OCI-LY7 (cell line): ENCODE data around the gene MAMDC2. TPM values are rescaled to one million over a fixed set of nuclear protein-coding genes. Genes with fewer than 3 reads are reported as not detected.

Experiments used
- BruUV-seq: library from RNA; stranded (reverse); fragments of 400-500 nt; replicated peaks from 2 replicates; lab custom pipeline; 2021; lab: Mats Ljungman, UMichigan
- CTCF ChIA-PET: fragments of 300-600 bp; sonication (Branson Sonifier 250); formaldehyde crosslinking; loops from one replicate; lab custom pipeline; 2022; ENCODE audit warnings: antibody characterized with exemption; ENCODE audit not compliant: unreplicated experiment; lab: Charles Lee
- POLR2A ChIA-PET: fragments of 300-600 bp; sonication (Branson Sonifier 250); formaldehyde crosslinking; loops from one replicate; lab custom pipeline; 2022; ENCODE audit warnings: antibody characterized with exemption; lab: Charles Lee
- DNase-seq: peaks from one replicate; pipeline ENCODE4 v3.0.0-alpha.2; 2015; ENCODE audit warnings: low spot score
- H2AFZ ChIP-seq: fragments of 200-600 bp; sonication (generic), shearing (Covaris generic); 2 replicates; pipeline ENCODE4 v1.6.1; 2014; ENCODE audit warnings: mild to moderate bottlenecking, antibody characterized with exemption, low read length, moderate library complexity
- H3K27ac ChIP-seq: fragments of 200-600 bp; sonication (generic); 2 replicates; pipeline ENCODE4 v1.5.1; 2014; ENCODE audit warnings: mixed run types, low read depth, mild to moderate bottlenecking, moderate library complexity, low read length, inconsistent platforms; ENCODE audit not compliant: poor library complexity, severe bottlenecking
- H3K36me3 ChIP-seq: fragments of 200-600 bp; sonication (generic); 2 replicates; pipeline ENCODE4 v1.6.1; 2014; ENCODE audit warnings: mild to moderate bottlenecking, antibody characterized with exemption, low read length, moderate library complexity, mixed read lengths; ENCODE audit not compliant: insufficient read depth
- H3K4me1 ChIP-seq: fragments of 200-600 bp; sonication (generic); 2 replicates; pipeline ENCODE4 v1.5.1; 2014; ENCODE audit warnings: mild to moderate bottlenecking, low read length; ENCODE audit not compliant: insufficient read depth, poor library complexity, severe bottlenecking
- H3K4me2 ChIP-seq: fragments of 200-600 bp; sonication (generic); 2 replicates; pipeline ENCODE4 v1.6.1; 2014; ENCODE audit warnings: mild to moderate bottlenecking, low read length
- H3K4me3 ChIP-seq: fragments of 200-600 bp; sonication (generic); 2 replicates; pipeline ENCODE4 v1.5.1; 2014; ENCODE audit warnings: mild to moderate bottlenecking, low read depth, low read length; ENCODE audit not compliant: poor library complexity, severe bottlenecking
- H3K79me2 ChIP-seq: fragments of 200-600 bp; sonication (generic); 2 replicates; pipeline ENCODE4 v1.6.1; 2016; ENCODE audit warnings: low read depth, mild to moderate bottlenecking, low read length, moderate library complexity, mixed read lengths; ENCODE audit not compliant: insufficient read depth
- H3K9me2 ChIP-seq: fragments of 200-600 bp; sonication (generic); 2 replicates; pipeline ENCODE4 v1.6.1; 2016; ENCODE audit warnings: mild to moderate bottlenecking, low read length, mixed read lengths; ENCODE audit not compliant: insufficient read depth
- H3K9me3 ChIP-seq: fragments of 200-600 bp; sonication (generic); 2 replicates; pipeline ENCODE4 v1.6.1; 2014; ENCODE audit warnings: mild to moderate bottlenecking, mixed run types, low read length, mixed read lengths
- H4K20me1 ChIP-seq: fragments of 200-600 bp; sonication (generic); 2 replicates; pipeline ENCODE4 v1.6.1; 2014; ENCODE audit warnings: mild to moderate bottlenecking, antibody characterized with exemption, low read length, moderate library complexity, mixed read lengths; ENCODE audit not compliant: insufficient read depth
- CTCF ChIP-seq: fragments of 200-600 bp; sonication (generic); conservative IDR thresholded peaks from 2 replicates; pipeline ENCODE4 v1.5.1; 2014; ENCODE audit warnings: mild to moderate bottlenecking, antibody characterized with exemption, low read length, moderate library complexity, mixed read lengths
- EZH2phosphoT487 ChIP-seq: fragments of 200-600 bp; sonication (generic); IDR thresholded peaks from 2 replicates; pipeline ENCODE4 v1.6.1; 2018; ENCODE audit warnings: low read depth, borderline replicate concordance, mild to moderate bottlenecking, mixed run types, antibody characterized with exemption, low read length, moderate library complexity, mixed read lengths
- intact Hi-C: fragments of 100-400 bp; cut with micrococcal nuclease; formaldehyde crosslinking; loops from one replicate; pipeline ENCODE4 v1.10.0; 2022; ENCODE audit not compliant: unreplicated experiment
- total RNA-seq, 2 experiments: library from RNA; depleted of rRNA in 1 of 2; stranded (reverse); fragments of >200 nt in 1 of 2; shearing (Covaris generic) in 1 of 2; gene quantifications; 2 replicates each; pipeline ENCODE4 v1.2.3, GENCODE V29; 2014 to 2022

The MAMDC2 gene
- total RNA-seq, 2 experiments from 2014 or later: not detected

GRCh38 chr9:70127540-70128416, 84.1 kb downstream of the MAMDC2 start:
- no peaks in the 10 kb centered on the region for H3K9me3 ChIP-seq

GRCh38 chr9:70130266-70130665, 86.6 kb downstream of the MAMDC2 start:
- Histone ChIP-seq H3K4me3 (no peak overlapping the region), H3K4me1 (no peaks in the 10 kb centered on the region), H2AFZ (no peak overlapping the region), H3K9me3 (no peaks in the 10 kb centered on the region), H3K36me3 (no peaks in the 10 kb centered on the region), H3K9me2 (no peaks in the 10 kb centered on the region), H4K20me1 (no peaks in the 10 kb centered on the region), H3K4me2 (no peak overlapping the region), H3K27ac (no peak overlapping the region), H3K79me2 (no peaks in the 10 kb centered on the region)
- no peak for DNase-seq
- intact Hi-C loops: loop anchor here (10.0 kb wide), 1 partner anchor 65 kb away; no protein-coding TSS in a partner anchor
- no TSS peak for BruUV-seq
- POLR2A ChIA-PET: no interaction called here
- CTCF ChIA-PET: no interaction called here
- no peak for TF ChIP-seq CTCF
- TF ChIP-seq EZH2phosphoT487: no peak

More at GRCh38 chr9:70127540-70128416, 84.1 kb downstream of the MAMDC2 start:
- no peak overlapping the region for H2AFZ ChIP-seq
- no peaks in the 10 kb centered on the region for H3K79me2 ChIP-seq
- intact Hi-C loops: no loop called here
- no peak overlapping the region for H3K4me3 ChIP-seq
- no peaks in the 10 kb centered on the region for H3K9me2 ChIP-seq
- TF ChIP-seq CTCF (no peak), EZH2phosphoT487 (no peak)
- no peak overlapping the region for H3K4me2 ChIP-seq
- ChIA-PET POLR2A (no interaction called here), CTCF (interaction anchor here (0.5 kb wide), 1 partner anchor 884 kb away, joined by 3 read pairs; no protein-coding TSS in a partner anchor)
- no peaks in the 10 kb centered on the region for H3K36me3 ChIP-seq
- no TSS peak for BruUV-seq
- H3K27ac ChIP-seq: no peak overlapping the region
- DNase-seq: no peak
- H3K4me1 ChIP-seq: no peaks in the 10 kb centered on the region
- no peaks in the 10 kb centered on the region for H4K20me1 ChIP-seq

GRCh38 chr9:70131296-70131695, 87.6 kb downstream of the MAMDC2 start:
- Histone ChIP-seq H3K9me3 (no peaks in the 10 kb centered on the region), H3K4me2 (no peak overlapping the region), H3K4me3 (no peak overlapping the region), H4K20me1 (no peaks in the 10 kb centered on the region), H3K27ac (no peak overlapping the region), H3K9me2 (no peaks in the 10 kb centered on the region), H3K4me1 (no peaks in the 10 kb centered on the region), H3K36me3 (no peaks in the 10 kb centered on the region), H3K79me2 (no peaks in the 10 kb centered on the region), H2AFZ (no peak overlapping the region)
- TF ChIP-seq CTCF (no peak), EZH2phosphoT487 (no peak)
- DNase-seq: no peak
- BruUV-seq: no TSS peak
- ChIA-PET POLR2A (no interaction called here), CTCF (no interaction called here)
- intact Hi-C loops: loop anchor here (10.0 kb wide), 1 partner anchor 64 kb away; no protein-coding TSS in a partner anchor
